Measurements from ENCODE around the gene PDLIM5. TPM values are rescaled to one million over a fixed set of nuclear protein-coding genes. Genes with fewer than 3 reads are reported as not detected.

PDLIM5 gene
- total RNA-seq, 1 donor from 2014 or later, result 75.3 TPM

GRCh38 chr4:94571715-94572114, 120.0 kb downstream of the PDLIM5 start:
- no peak for DNase-seq (ENCODE audit: low read depth)

GRCh38 chr4:94574050-94574449, 122.3 kb downstream of the PDLIM5 start:
- no peak for DNase-seq (ENCODE audit: low read depth)
- H3K27me3 ChIP-seq (ENCODE audit: control insufficient read depth, insufficient read depth, low read length), result no peaks in the 10 kb centered on the region
- no peak for TF ChIP-seq CTCF (IDR thresholded peaks at IDR 0.05; ENCODE audit: insufficient read depth, low read length, poor library complexity, severe bottlenecking)
- H3K36me3 ChIP-seq (ENCODE audit: control insufficient read depth, insufficient read depth, low read length), result no peaks in the 10 kb centered on the region
- no peak overlapping the region for H3K4me3 ChIP-seq (ENCODE audit: low read depth, low read length)

More at GRCh38 chr4:94571715-94572114, 120.0 kb downstream of the PDLIM5 start:
- Histone ChIP-seq H3K27me3 (ENCODE audit: control insufficient read depth, insufficient read depth, low read length) (no peaks in the 10 kb centered on the region), H3K4me3 (ENCODE audit: low read depth, low read length) (no peak overlapping the region), H3K36me3 (ENCODE audit: control insufficient read depth, insufficient read depth, low read length) (no peaks in the 10 kb centered on the region)
- no peak for TF ChIP-seq CTCF (IDR thresholded peaks at IDR 0.05; ENCODE audit: insufficient read depth, low read length, poor library complexity, severe bottlenecking)

GRCh38 chr4:94574616-94575015, 122.9 kb downstream of the PDLIM5 start:
- H3K4me3 ChIP-seq (ENCODE audit: low read depth, low read length), result no peak overlapping the region
- no peaks in the 10 kb centered on the region for H3K36me3 ChIP-seq (ENCODE audit: control insufficient read depth, insufficient read depth, low read length)
- DNase-seq (ENCODE audit: low read depth), result no peak
- no peaks in the 10 kb centered on the region for H3K27me3 ChIP-seq (ENCODE audit: control insufficient read depth, insufficient read depth, low read length)
- TF ChIP-seq CTCF (IDR thresholded peaks at IDR 0.05; ENCODE audit: insufficient read depth, low read length, poor library complexity, severe bottlenecking), result no peak

- H3K27me3 ChIP-seq (ENCODE audit: control insufficient read depth, insufficient read depth, low read length), result no peaks in the 10 kb centered on the region
- no peak for DNase-seq (ENCODE audit: low read depth)
- no peak for TF ChIP-seq CTCF (IDR thresholded peaks at IDR 0.05; ENCODE audit: insufficient read depth, low read length, poor library complexity, severe bottlenecking)
- H3K4me3 ChIP-seq (ENCODE audit: low read depth, low read length), result no peak overlapping the region
- H3K36me3 ChIP-seq (ENCODE audit: control insufficient read depth, insufficient read depth, low read length), result no peaks in the 10 kb centered on the region
Observed at GRCh38 chr4:94575652-94576051, 123.9 kb downstream of the PDLIM5 start.

- TF ChIP-seq CTCF (IDR thresholded peaks at IDR 0.05; ENCODE audit: insufficient read depth, low read length, poor library complexity, severe bottlenecking), result no peak
- no peak for DNase-seq (ENCODE audit: low read depth)
- Histone ChIP-seq H3K4me3 (ENCODE audit: low read depth, low read length) (no peak overlapping the region), H3K27me3 (ENCODE audit: control insufficient read depth, insufficient read depth, low read length) (no peaks in the 10 kb centered on the region), H3K36me3 (ENCODE audit: control insufficient read depth, insufficient read depth, low read length) (no peaks in the 10 kb centered on the region)
Observed at GRCh38 chr4:94576210-94576609, 124.5 kb downstream of the PDLIM5 start.

GRCh38 chr4:94577136-94577535, 125.4 kb downstream of the PDLIM5 start:
- no peak overlapping the region for H3K4me3 ChIP-seq (ENCODE audit: low read depth, low read length)
- no peaks in the 10 kb centered on the region for H3K27me3 ChIP-seq (ENCODE audit: control insufficient read depth, insufficient read depth, low read length)
- no peaks in the 10 kb centered on the region for H3K36me3 ChIP-seq (ENCODE audit: control insufficient read depth, insufficient read depth, low read length)
- no peak for TF ChIP-seq CTCF (IDR thresholded peaks at IDR 0.05; ENCODE audit: insufficient read depth, low read length, poor library complexity, severe bottlenecking)
- no peak for DNase-seq (ENCODE audit: low read depth)

Data from kidney epithelial cell (primary cell).